Fibroblast of lung (primary cell): ENCODE measurements around the gene SEMA7A. TPM values are rescaled to one million over a fixed set of nuclear protein-coding genes. Genes with fewer than 3 reads are reported as not detected.

Experiments used
- DNase-seq, 2 donors: peaks; one replicate each; pipeline versions ENCODE4 v3.0.0 to v3.0.0-alpha.2; 2010; ENCODE audit warnings: low read depth in 2 of 2
- H2AFZ ChIP-seq: 2 replicates; pipeline ENCODE4 v1.5.1; 2012; ENCODE audit warnings: low read length, control low read depth, inconsistent platforms
- H3K27ac ChIP-seq: 2 replicates; pipeline ENCODE4 v1.5.1; 2011; ENCODE audit warnings: low read length, control low read depth; ENCODE audit not compliant: insufficient read depth
- H3K27me3 ChIP-seq: 2 replicates; pipeline ENCODE4 v1.5.1; 2011; ENCODE audit warnings: mild to moderate bottlenecking, low read length; ENCODE audit not compliant: control insufficient read depth, insufficient read depth
- H3K36me3 ChIP-seq: 2 replicates; pipeline ENCODE4 v1.5.1; 2011; ENCODE audit warnings: low read length; ENCODE audit not compliant: control insufficient read depth, insufficient read depth
- H3K4me1 ChIP-seq: 2 replicates; pipeline ENCODE4 v1.5.1; 2011; ENCODE audit warnings: low read length; ENCODE audit not compliant: control insufficient read depth, insufficient read depth; ENCODE audit errors: extremely low read depth
- H3K4me2 ChIP-seq: 2 replicates; pipeline ENCODE4 v1.5.1; 2011; ENCODE audit warnings: low read length, control low read depth; ENCODE audit not compliant: insufficient read depth; ENCODE audit errors: extremely low read depth
- H3K4me3 ChIP-seq, 4 experiments: fragments of 200-600 bp in 1 of 4; sonication (generic) in 1 of 4; replicated peaks in 1 of 4; 2 replicates each; pipeline ENCODE4 v1.5.1; 2011 to 2016; ENCODE audit warnings: low read length in 4 of 4, low read depth in 3 of 4, mild to moderate bottlenecking in 3 of 4, control low read depth in 2 of 4, inconsistent platforms in 1 of 4, mixed read lengths in 1 of 4; ENCODE audit not compliant: insufficient read depth in 1 of 4; ENCODE audit errors: control extremely low read depth in 1 of 4
- H3K79me2 ChIP-seq: 2 replicates; pipeline ENCODE4 v1.5.1; 2012; ENCODE audit warnings: mild to moderate bottlenecking, low read length, inconsistent platforms; ENCODE audit not compliant: control insufficient read depth, insufficient read depth
- H3K9ac ChIP-seq: 2 replicates; pipeline ENCODE4 v1.5.1; 2011; ENCODE audit warnings: mild to moderate bottlenecking, low read length, control low read depth; ENCODE audit not compliant: insufficient read depth
- H3K9me3 ChIP-seq: 2 replicates; pipeline ENCODE4 v1.5.1; 2012; ENCODE audit warnings: low read depth, low read length; ENCODE audit not compliant: control insufficient read depth, insufficient read depth
- H4K20me1 ChIP-seq: 2 replicates; pipeline ENCODE4 v1.5.1; 2011; ENCODE audit warnings: low read length; ENCODE audit not compliant: control insufficient read depth, insufficient read depth; ENCODE audit errors: extremely low read depth
- EZH2 ChIP-seq: IDR thresholded peaks from 2 replicates; pipeline ENCODE4 v1.5.1; 2012; ENCODE audit warnings: low read length, control low read depth, mild to moderate bottlenecking; ENCODE audit errors: missing control alignments
- polyA plus RNA-seq, 2 donors: library from polyadenylated mRNA; depleted of rRNA in 1 of 2; stranded (reverse) in 1 of 2; unstranded in 1 of 2; fragments of >200 nt; gene quantifications; 2 replicates each; pipeline ENCODE4 v1.2.1, GENCODE V29; 2011 to 2012; ENCODE audit warnings: missing spikeins in 1 of 2
- total RNA-seq: library from RNA; depleted of rRNA; stranded (reverse); fragments of >200 nt; gene quantifications from 2 replicates; pipeline ENCODE4 v1.2.1, GENCODE V29; 2014
- TF ChIP-seq, protein P1 (sequence below), 2 donors: IDR thresholded peaks in 1 of 2; conservative IDR thresholded peaks in 1 of 2; 1 replicate in 1 of 2; 2 replicates in 1 of 2; pipeline ENCODE4 v1.5.1; 2011 to 2012; ENCODE audit warnings: low read length in 2 of 2, control low read depth in 1 of 2, inconsistent platforms in 1 of 2, low read depth in 1 of 2, mild to moderate bottlenecking in 1 of 2

The SEMA7A gene
- total and polyA plus RNA-seq, 2 donors (not counting 1 experiment from before 2014, with no cell fraction given): 5.6 to 12.5 TPM

- Histone ChIP-seq H3K4me2 (peak overlapping the region; percentile 87), H3K9me3 (no peaks in the 10 kb centered on the region), H2AFZ (peak overlapping the region; percentile 67), H3K79me2 (peaks cover 4% of the 10 kb centered on the region), H3K9ac (no peak overlapping the region), H3K4me1 (no peaks in the 10 kb centered on the region), H4K20me1 (no peaks in the 10 kb centered on the region), H3K36me3 (no peaks in the 10 kb centered on the region), H3K4me3 (peak overlapping the region; percentile 76 to 99 (median 88)), H3K27me3 (no peaks in the 10 kb centered on the region), H3K27ac (peak overlapping the region; percentile 77)
- DNase-seq: no peak
- TF ChIP-seq EZH2: no peak
- TF ChIP-seq, protein P1, sequence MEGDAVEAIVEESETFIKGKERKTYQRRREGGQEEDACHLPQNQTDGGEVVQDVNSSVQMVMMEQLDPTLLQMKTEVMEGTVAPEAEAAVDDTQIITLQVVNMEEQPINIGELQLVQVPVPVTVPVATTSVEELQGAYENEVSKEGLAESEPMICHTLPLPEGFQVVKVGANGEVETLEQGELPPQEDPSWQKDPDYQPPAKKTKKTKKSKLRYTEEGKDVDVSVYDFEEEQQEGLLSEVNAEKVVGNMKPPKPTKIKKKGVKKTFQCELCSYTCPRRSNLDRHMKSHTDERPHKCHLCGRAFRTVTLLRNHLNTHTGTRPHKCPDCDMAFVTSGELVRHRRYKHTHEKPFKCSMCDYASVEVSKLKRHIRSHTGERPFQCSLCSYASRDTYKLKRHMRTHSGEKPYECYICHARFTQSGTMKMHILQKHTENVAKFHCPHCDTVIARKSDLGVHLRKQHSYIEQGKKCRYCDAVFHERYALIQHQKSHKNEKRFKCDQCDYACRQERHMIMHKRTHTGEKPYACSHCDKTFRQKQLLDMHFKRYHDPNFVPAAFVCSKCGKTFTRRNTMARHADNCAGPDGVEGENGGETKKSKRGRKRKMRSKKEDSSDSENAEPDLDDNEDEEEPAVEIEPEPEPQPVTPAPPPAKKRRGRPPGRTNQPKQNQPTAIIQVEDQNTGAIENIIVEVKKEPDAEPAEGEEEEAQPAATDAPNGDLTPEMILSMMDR (conservative IDR thresholded peaks at IDR 0.05 in 1 of 2, IDR thresholded peaks at IDR 0.05 in 1 of 2; ENCODE audit: low read depth in 1 of 2, low read length in 2 of 2): no peak
These were observed 28.2 kb upstream of the SEMA7A start for GRCh38 chr15:74461847-74462511.

GRCh38 chr15:74460871-74461846 lies 27.4 kb upstream of the SEMA7A start, which contains the start of gene UBL7:
Gene UBL7, minus strand, starts transcription at chr15:74461160. Its CDS starts 2,293 bp downstream, at chr15:74458867.
- no peaks in the 10 kb centered on the region for H4K20me1 ChIP-seq

More at GRCh38 chr15:74460871-74461846, 27.4 kb upstream of the SEMA7A start, which contains the start of gene UBL7:
- Histone ChIP-seq H3K9ac (peak within 1 kb of the TSS; percentile 78), H3K9me3 (no peaks in the 10 kb centered on the region), H2AFZ (peak within 1 kb of the TSS; percentile 95), H3K27ac (peak within 1 kb of the TSS; percentile 80), H3K4me2 (peak within 1 kb of the TSS; percentile 87), H3K79me2 (peaks cover 4% of the 10 kb centered on the region), H3K4me1 (no peaks in the 10 kb centered on the region), H3K36me3 (no peaks in the 10 kb centered on the region), H3K27me3 (no peaks in the 10 kb centered on the region), H3K4me3 (peak within 1 kb of the TSS; percentile 76 to 99 (median 88))
- TF ChIP-seq, protein P1 (conservative IDR thresholded peaks at IDR 0.05 in 1 of 2, IDR thresholded peaks at IDR 0.05 in 1 of 2; ENCODE audit: low read depth in 1 of 2, low read length in 2 of 2): no peak
- TF ChIP-seq EZH2: no peak
- peak; percentile 95 to 97 for DNase-seq
